Islet precursor cell (in vitro differentiated cells): ENCODE measurements around the gene NCOR1.
A peak's percentile ranks its signal among the peaks of the same experiment; 100 is the strongest.
"Not testable (repeated sequence)": the region's sequence is repeated elsewhere in the genome, so short reads cannot be mapped to it uniquely, and the experiment has no call there.

Source experiments
- DNase-seq: peaks from one replicate; pipeline ENCODE4 v3.0.0-alpha.2; 2018

Gene NCOR1

GRCh38 chr17:16215273-16215964, at the start of gene NCOR1:
TSS of gene NCOR1 (minus strand) at chr17:16215534. CDS start at chr17:16194569, 20,965 bp downstream.
- DNase-seq = peak; percentile 99

- no peak for DNase-seq
These were observed 46.9 kb upstream of the NCOR1 start for GRCh38 chr17:16262201-16262600.

GRCh38 chr17:16261049-16261448, 45.7 kb upstream of the NCOR1 start:
- DNase-seq = no peak

- DNase-seq = no peak
These were observed 44.6 kb upstream of the NCOR1 start for GRCh38 chr17:16259926-16260325.

- DNase-seq = no peak
These were observed 43.6 kb upstream of the NCOR1 start for GRCh38 chr17:16258901-16259300.

- no peak for DNase-seq
These were observed 40.2 kb upstream of the NCOR1 start for GRCh38 chr17:16255481-16255921.

GRCh38 chr17:16254773-16255400, 39.6 kb upstream of the NCOR1 start:
- no peak for DNase-seq

- no peak for DNase-seq
These were observed 36.2 kb upstream of the NCOR1 start for GRCh38 chr17:16251556-16251955.

- DNase-seq = no peak
These were observed 35.7 kb upstream of the NCOR1 start for GRCh38 chr17:16251043-16251442.

- DNase-seq = no peak
These were observed 35.3 kb upstream of the NCOR1 start for GRCh38 chr17:16250635-16251034.

GRCh38 chr17:16247586-16247984, 32.3 kb upstream of the NCOR1 start:
- no peak for DNase-seq

GRCh38 chr17:16243801-16244567, 28.6 kb upstream of the NCOR1 start:
- peak; percentile 58 for DNase-seq

GRCh38 chr17:16243385-16243784, 28.1 kb upstream of the NCOR1 start:
- DNase-seq = no peak

- no peak for DNase-seq
These were observed 26.6 kb upstream of the NCOR1 start for GRCh38 chr17:16241906-16242399.

- DNase-seq = no peak
These were observed 24.6 kb upstream of the NCOR1 start for GRCh38 chr17:16239931-16240330.

GRCh38 chr17:16232391-16232790, 17.1 kb upstream of the NCOR1 start:
- no peak for DNase-seq

GRCh38 chr17:16229912-16230561, 14.7 kb upstream of the NCOR1 start:
- not testable (repeated sequence) for DNase-seq

- DNase-seq = no peak
These were observed 7.1 kb upstream of the NCOR1 start for GRCh38 chr17:16222406-16222805.

- DNase-seq = peak; percentile 98
These were observed 1.8 kb upstream of the NCOR1 start, which contains the start of gene PIGL for GRCh38 chr17:16217002-16217635. TSS of gene PIGL (plus strand) at chr17:16217210. CDS start at chr17:16217227, 17 bp downstream.

GRCh38 chr17:16216341-16217001, 1.1 kb upstream of the NCOR1 start:
- DNase-seq = not testable (repeated sequence)

GRCh38 chr17:16215965-16216316, 607 bp upstream of the NCOR1 start:
- DNase-seq = peak; percentile 88

- DNase-seq = peak; percentile 85
These were observed 397 bp downstream of the NCOR1 start for GRCh38 chr17:16215002-16215272.
